ENCODE data around the gene ANO2. TPM values are rescaled to one million over a fixed set of nuclear protein-coding genes. Genes with fewer than 3 reads are reported as not detected.
A peak's percentile ranks its signal among the peaks of the same experiment; 100 is the strongest.

ANO2 gene
- total RNA-seq, 1 experiment from 2014 or later, result 0.68 TPM

DNA sequence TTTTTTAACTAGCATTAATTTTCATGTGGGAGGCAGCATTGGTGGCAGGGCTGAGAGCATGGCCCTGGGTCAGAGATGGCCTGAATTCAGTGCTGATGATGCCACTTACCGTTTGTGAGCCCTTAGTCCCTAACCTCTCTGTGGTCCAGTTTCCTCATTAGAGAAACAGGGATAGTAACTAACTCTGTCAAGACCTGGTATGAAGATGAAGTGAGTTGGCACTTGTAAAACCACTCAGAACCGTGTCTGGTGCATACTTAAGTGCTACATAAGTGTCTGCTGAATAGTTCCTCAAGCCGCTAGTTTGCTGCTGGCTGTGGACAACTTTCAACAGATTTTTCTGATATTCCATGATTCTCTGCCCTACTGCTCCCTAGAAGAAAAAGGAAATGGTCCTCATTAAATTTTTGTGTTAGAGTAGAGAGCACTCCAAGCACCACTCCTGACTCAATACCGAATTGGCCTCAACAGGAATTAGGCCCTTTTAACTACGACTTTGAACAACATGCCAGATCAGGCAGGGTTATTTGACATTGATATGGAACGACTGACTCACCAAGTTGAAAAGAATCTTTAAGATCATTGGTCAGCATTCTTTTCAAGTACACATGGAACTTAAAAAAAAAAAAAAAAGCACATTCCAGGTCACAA, 250.2 kb downstream of the ANO2 start:
- POLR2A ChIA-PET, result no interaction called here

DNA sequence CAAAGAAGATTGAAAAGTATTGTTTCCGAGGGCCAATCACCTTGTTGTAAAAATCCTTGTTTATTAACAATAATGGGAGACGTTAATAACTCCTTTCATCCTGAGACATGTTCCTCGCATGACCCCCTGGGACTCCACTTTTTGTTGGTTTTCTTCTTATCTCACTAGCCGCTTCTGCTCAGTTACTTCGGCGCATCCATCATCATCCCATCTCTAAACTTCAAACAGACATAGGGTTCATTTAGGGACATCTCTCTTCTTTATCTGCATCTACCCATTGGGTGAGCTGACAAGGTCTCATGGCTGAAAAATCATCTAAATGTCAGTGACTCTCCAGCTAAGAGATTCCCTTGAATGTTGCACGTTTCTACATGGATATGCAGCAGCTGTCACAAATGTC, 252.2 kb downstream of the ANO2 start:
- POLR2A ChIA-PET, result no interaction called here
- intact Hi-C loops (cut with micrococcal nuclease; ENCODE audit: unreplicated experiment), result no loop called here
- Histone ChIP-seq H3K27me3 (replicated peaks; ENCODE audit: control insufficient read depth, insufficient read depth, low read length) (no peaks in the 10 kb centered on the region), H3K4me1 (peaks cover 16% of the 10 kb centered on the region; the same call in 1 of the 2 replicates), H3K4me3 (ENCODE audit: low read depth, low read length) (no peak overlapping the region), H3K9me3 (no peaks in the 10 kb centered on the region; the same call in 1 of the 2 replicates), H3K36me3 (ENCODE audit: control insufficient read depth, insufficient read depth, low read length) (no peaks in the 10 kb centered on the region)
- Mint-ChIP-seq H3K4me1 (ENCODE audit: low read depth, unreplicated experiment) (peaks cover 24% of the 10 kb centered on the region), H3K9me3 (ENCODE audit: unreplicated experiment) (peaks cover 18% of the 10 kb centered on the region), H3K4me3 (ENCODE audit: unreplicated experiment) (no peak overlapping the region), H3K27me3 (ENCODE audit: insufficient read depth, unreplicated experiment) (no peaks in the 10 kb centered on the region), H3K27ac (ENCODE audit: unreplicated experiment) (no peak overlapping the region), H3K36me3 (ENCODE audit: insufficient read depth, unreplicated experiment) (peaks cover 6% of the 10 kb centered on the region)
- no peak for DNase-seq
- CTCF ChIA-PET, result no interaction called here
- BruUV-seq (replicated peaks), result no TSS peak
- TF ChIP-seq, protein P1, sequence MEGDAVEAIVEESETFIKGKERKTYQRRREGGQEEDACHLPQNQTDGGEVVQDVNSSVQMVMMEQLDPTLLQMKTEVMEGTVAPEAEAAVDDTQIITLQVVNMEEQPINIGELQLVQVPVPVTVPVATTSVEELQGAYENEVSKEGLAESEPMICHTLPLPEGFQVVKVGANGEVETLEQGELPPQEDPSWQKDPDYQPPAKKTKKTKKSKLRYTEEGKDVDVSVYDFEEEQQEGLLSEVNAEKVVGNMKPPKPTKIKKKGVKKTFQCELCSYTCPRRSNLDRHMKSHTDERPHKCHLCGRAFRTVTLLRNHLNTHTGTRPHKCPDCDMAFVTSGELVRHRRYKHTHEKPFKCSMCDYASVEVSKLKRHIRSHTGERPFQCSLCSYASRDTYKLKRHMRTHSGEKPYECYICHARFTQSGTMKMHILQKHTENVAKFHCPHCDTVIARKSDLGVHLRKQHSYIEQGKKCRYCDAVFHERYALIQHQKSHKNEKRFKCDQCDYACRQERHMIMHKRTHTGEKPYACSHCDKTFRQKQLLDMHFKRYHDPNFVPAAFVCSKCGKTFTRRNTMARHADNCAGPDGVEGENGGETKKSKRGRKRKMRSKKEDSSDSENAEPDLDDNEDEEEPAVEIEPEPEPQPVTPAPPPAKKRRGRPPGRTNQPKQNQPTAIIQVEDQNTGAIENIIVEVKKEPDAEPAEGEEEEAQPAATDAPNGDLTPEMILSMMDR (IDR thresholded peaks at IDR 0.05; ENCODE audit: insufficient read depth in 1 of 2, low read depth in 1 of 2, low read length in 1 of 2, severe bottlenecking in 1 of 2, unreplicated experiment in 1 of 2), result no peak

More for the DNA sequence above, 250.2 kb downstream of the ANO2 start:
- Histone ChIP-seq H3K4me3 (ENCODE audit: low read depth, low read length) (no peak overlapping the region), H3K9me3 (no peaks in the 10 kb centered on the region; the same call in 1 of the 2 replicates), H3K27me3 (replicated peaks; ENCODE audit: control insufficient read depth, insufficient read depth, low read length) (no peaks in the 10 kb centered on the region), H3K4me1 (peaks cover 16% of the 10 kb centered on the region; the same call in 1 of the 2 replicates), H3K36me3 (ENCODE audit: control insufficient read depth, insufficient read depth, low read length) (no peaks in the 10 kb centered on the region)
- TF ChIP-seq, protein P1 (IDR thresholded peaks at IDR 0.05; ENCODE audit: insufficient read depth in 1 of 2, low read depth in 1 of 2, low read length in 1 of 2, severe bottlenecking in 1 of 2, unreplicated experiment in 1 of 2), result no peak
- Mint-ChIP-seq H3K27me3 (ENCODE audit: insufficient read depth, unreplicated experiment) (no peaks in the 10 kb centered on the region), H3K36me3 (ENCODE audit: insufficient read depth, unreplicated experiment) (peaks cover 6% of the 10 kb centered on the region), H3K9me3 (ENCODE audit: unreplicated experiment) (peaks cover 18% of the 10 kb centered on the region), H3K4me1 (ENCODE audit: low read depth, unreplicated experiment) (peaks cover 24% of the 10 kb centered on the region), H3K27ac (ENCODE audit: unreplicated experiment) (peak overlapping the region; percentile 57), H3K4me3 (ENCODE audit: unreplicated experiment) (no peak overlapping the region)
- CTCF ChIA-PET, result interaction anchor here (0.6 kb wide), 1 partner anchor 223 kb away, joined by 6 read pairs; no protein-coding TSS in a partner anchor
- BruUV-seq (replicated peaks), result no TSS peak
- peak in 1 of 2 experiments; percentile 24 for DNase-seq
- intact Hi-C loops (cut with micrococcal nuclease; ENCODE audit: unreplicated experiment), result no loop called here

DNA sequence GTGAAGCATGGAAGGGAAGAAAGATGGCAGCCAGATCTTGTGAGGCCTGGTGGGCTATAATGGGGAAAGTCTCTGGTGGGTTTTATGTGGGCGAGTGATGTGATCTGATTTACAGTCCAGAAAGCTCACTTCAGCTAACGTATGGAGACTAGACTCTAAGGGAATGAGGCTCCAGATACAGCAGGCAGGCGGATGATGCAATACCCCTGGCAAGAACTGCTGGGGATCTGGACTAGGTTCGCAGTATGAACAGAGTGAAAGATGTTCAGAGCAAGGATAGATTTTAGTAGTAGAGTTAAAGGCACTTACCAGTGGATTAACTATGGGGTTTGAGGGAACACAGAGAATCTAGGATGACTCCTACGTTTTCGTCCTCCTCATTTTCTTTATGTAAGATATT, 253.1 kb downstream of the ANO2 start:
- Mint-ChIP-seq H3K4me3 (ENCODE audit: unreplicated experiment) (no peak overlapping the region), H3K9me3 (ENCODE audit: unreplicated experiment) (peaks cover 18% of the 10 kb centered on the region), H3K4me1 (ENCODE audit: low read depth, unreplicated experiment) (peaks cover 24% of the 10 kb centered on the region), H3K27ac (ENCODE audit: unreplicated experiment) (peak overlapping the region; percentile 38), H3K36me3 (ENCODE audit: insufficient read depth, unreplicated experiment) (peaks cover 6% of the 10 kb centered on the region), H3K27me3 (ENCODE audit: insufficient read depth, unreplicated experiment) (no peaks in the 10 kb centered on the region)
- Histone ChIP-seq H3K27me3 (replicated peaks; ENCODE audit: control insufficient read depth, insufficient read depth, low read length) (no peaks in the 10 kb centered on the region), H3K9me3 (no peaks in the 10 kb centered on the region; the same call in 1 of the 2 replicates), H3K4me1 (peaks cover 16% of the 10 kb centered on the region; the same call in 1 of the 2 replicates), H3K36me3 (ENCODE audit: control insufficient read depth, insufficient read depth, low read length) (no peaks in the 10 kb centered on the region), H3K4me3 (ENCODE audit: low read depth, low read length) (no peak overlapping the region)
- CTCF ChIA-PET, result no interaction called here
- TF ChIP-seq, protein P1 (IDR thresholded peaks at IDR 0.05; ENCODE audit: insufficient read depth in 1 of 2, low read depth in 1 of 2, low read length in 1 of 2, severe bottlenecking in 1 of 2, unreplicated experiment in 1 of 2), result no peak
- intact Hi-C loops (cut with micrococcal nuclease; ENCODE audit: unreplicated experiment), result no loop called here
- POLR2A ChIA-PET, result no interaction called here
- DNase-seq, result no peak
- BruUV-seq (replicated peaks), result no TSS peak
